ENCODE measurements around the gene CCL26.
A peak's percentile ranks its signal among the peaks of the same experiment; 100 is the strongest.

GRCh38 chr7:75756991-75757676, 14.9 kb downstream of the CCL26 start:
- TF ChIP-seq, protein P1, sequence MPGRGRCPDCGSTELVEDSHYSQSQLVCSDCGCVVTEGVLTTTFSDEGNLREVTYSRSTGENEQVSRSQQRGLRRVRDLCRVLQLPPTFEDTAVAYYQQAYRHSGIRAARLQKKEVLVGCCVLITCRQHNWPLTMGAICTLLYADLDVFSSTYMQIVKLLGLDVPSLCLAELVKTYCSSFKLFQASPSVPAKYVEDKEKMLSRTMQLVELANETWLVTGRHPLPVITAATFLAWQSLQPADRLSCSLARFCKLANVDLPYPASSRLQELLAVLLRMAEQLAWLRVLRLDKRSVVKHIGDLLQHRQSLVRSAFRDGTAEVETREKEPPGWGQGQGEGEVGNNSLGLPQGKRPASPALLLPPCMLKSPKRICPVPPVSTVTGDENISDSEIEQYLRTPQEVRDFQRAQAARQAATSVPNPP (CRISPR knock-in tag; IDR thresholded peaks at IDR 0.05), result no peak
- TF ChIP-seq, protein P2, sequence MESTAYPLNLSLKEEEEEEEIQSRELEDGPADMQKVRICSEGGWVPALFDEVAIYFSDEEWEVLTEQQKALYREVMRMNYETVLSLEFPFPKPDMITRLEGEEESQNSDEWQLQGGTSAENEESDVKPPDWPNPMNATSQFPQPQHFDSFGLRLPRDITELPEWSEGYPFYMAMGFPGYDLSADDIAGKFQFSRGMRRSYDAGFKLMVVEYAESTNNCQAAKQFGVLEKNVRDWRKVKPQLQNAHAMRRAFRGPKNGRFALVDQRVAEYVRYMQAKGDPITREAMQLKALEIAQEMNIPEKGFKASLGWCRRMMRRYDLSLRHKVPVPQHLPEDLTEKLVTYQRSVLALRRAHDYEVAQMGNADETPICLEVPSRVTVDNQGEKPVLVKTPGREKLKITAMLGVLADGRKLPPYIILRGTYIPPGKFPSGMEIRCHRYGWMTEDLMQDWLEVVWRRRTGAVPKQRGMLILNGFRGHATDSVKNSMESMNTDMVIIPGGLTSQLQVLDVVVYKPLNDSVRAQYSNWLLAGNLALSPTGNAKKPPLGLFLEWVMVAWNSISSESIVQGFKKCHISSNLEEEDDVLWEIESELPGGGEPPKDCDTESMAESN (CRISPR knock-in tag; conservative IDR thresholded peaks at IDR 0.05), result no peak
- TF ChIP-seq RAD21 (CRISPR knock-in tag; IDR thresholded peaks at IDR 0.05) (peak; percentile 35; the same call in 1 of the 2 replicates), USF2 (IDR thresholded peaks at IDR 0.05; ENCODE audit: low read depth, low read length) (no peak), USF2 (CRISPR knock-in tag; IDR thresholded peaks at IDR 0.05; ENCODE audit: borderline replicate concordance) (no peak), ZFP37 (CRISPR knock-in tag; IDR thresholded peaks at IDR 0.05; ENCODE audit: borderline replicate concordance) (no peak), TCF7L2 (IDR thresholded peaks at IDR 0.05; ENCODE audit: low read depth, low read length) (no peak), ZNF512 (CRISPR knock-in tag; IDR thresholded peaks at IDR 0.05) (no peak), CC2D1A (CRISPR knock-in tag; IDR thresholded peaks at IDR 0.05) (no peak), ZNF24 (IDR thresholded peaks at IDR 0.05) (no peak), POLR2A (IDR thresholded peaks at IDR 0.05; ENCODE audit: insufficient read depth in 1 of 2, low read depth in 2 of 2, low read length in 2 of 2) (no peak)
- TF ChIP-seq, protein P3, sequence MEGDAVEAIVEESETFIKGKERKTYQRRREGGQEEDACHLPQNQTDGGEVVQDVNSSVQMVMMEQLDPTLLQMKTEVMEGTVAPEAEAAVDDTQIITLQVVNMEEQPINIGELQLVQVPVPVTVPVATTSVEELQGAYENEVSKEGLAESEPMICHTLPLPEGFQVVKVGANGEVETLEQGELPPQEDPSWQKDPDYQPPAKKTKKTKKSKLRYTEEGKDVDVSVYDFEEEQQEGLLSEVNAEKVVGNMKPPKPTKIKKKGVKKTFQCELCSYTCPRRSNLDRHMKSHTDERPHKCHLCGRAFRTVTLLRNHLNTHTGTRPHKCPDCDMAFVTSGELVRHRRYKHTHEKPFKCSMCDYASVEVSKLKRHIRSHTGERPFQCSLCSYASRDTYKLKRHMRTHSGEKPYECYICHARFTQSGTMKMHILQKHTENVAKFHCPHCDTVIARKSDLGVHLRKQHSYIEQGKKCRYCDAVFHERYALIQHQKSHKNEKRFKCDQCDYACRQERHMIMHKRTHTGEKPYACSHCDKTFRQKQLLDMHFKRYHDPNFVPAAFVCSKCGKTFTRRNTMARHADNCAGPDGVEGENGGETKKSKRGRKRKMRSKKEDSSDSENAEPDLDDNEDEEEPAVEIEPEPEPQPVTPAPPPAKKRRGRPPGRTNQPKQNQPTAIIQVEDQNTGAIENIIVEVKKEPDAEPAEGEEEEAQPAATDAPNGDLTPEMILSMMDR (CRISPR knock-in tag; IDR thresholded peaks at IDR 0.05), result peak; percentile 70
- TF ChIP-seq, protein P4, sequence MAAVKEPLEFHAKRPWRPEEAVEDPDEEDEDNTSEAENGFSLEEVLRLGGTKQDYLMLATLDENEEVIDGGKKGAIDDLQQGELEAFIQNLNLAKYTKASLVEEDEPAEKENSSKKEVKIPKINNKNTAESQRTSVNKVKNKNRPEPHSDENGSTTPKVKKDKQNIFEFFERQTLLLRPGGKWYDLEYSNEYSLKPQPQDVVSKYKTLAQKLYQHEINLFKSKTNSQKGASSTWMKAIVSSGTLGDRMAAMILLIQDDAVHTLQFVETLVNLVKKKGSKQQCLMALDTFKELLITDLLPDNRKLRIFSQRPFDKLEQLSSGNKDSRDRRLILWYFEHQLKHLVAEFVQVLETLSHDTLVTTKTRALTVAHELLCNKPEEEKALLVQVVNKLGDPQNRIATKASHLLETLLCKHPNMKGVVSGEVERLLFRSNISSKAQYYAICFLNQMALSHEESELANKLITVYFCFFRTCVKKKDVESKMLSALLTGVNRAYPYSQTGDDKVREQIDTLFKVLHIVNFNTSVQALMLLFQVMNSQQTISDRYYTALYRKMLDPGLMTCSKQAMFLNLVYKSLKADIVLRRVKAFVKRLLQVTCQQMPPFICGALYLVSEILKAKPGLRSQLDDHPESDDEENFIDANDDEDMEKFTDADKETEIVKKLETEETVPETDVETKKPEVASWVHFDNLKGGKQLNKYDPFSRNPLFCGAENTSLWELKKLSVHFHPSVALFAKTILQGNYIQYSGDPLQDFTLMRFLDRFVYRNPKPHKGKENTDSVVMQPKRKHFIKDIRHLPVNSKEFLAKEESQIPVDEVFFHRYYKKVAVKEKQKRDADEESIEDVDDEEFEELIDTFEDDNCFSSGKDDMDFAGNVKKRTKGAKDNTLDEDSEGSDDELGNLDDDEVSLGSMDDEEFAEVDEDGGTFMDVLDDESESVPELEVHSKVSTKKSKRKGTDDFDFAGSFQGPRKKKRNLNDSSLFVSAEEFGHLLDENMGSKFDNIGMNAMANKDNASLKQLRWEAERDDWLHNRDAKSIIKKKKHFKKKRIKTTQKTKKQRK (IDR thresholded peaks at IDR 0.05; ENCODE audit: low read length), result no peak

Measured in HepG2 (cell line).